ENCODE data around the gene MTMR4.

MTMR4 gene

GRCh38 chr17:58538811-58539409 lies 24.5 kb upstream of the MTMR4 start:
- in situ Hi-C loops (cut with MboI; ENCODE audit: low pct_unique_long_range_greater_than_20kb, low sequenced_read_pairs, unreplicated experiment) = no loop called here
- no peak for TF ChIP-seq CTCF (IDR thresholded peaks at IDR 0.05; ENCODE audit: extremely low read depth, insufficient read depth, missing control alignments)
- DNase-seq (ENCODE audit: low spot score) = no peak

GRCh38 chr17:58537266-58537665 lies 22.8 kb upstream of the MTMR4 start:
- DNase-seq (ENCODE audit: low spot score) = no peak
- in situ Hi-C loops (cut with MboI; ENCODE audit: low pct_unique_long_range_greater_than_20kb, low sequenced_read_pairs, unreplicated experiment) = no loop called here
- TF ChIP-seq CTCF (IDR thresholded peaks at IDR 0.05; ENCODE audit: extremely low read depth, insufficient read depth, missing control alignments) = no peak

- in situ Hi-C loops (cut with MboI; ENCODE audit: low pct_unique_long_range_greater_than_20kb, low sequenced_read_pairs, unreplicated experiment) = no loop called here
- no peak for TF ChIP-seq CTCF (IDR thresholded peaks at IDR 0.05; ENCODE audit: extremely low read depth, insufficient read depth, missing control alignments)
- DNase-seq (ENCODE audit: low spot score) = no peak
These were observed 22.1 kb upstream of the MTMR4 start for GRCh38 chr17:58536542-58536941.

GRCh38 chr17:58535431-58535830 lies 21.0 kb upstream of the MTMR4 start:
- in situ Hi-C loops (cut with MboI; ENCODE audit: low pct_unique_long_range_greater_than_20kb, low sequenced_read_pairs, unreplicated experiment) = no loop called here
- no peak for TF ChIP-seq CTCF (IDR thresholded peaks at IDR 0.05; ENCODE audit: extremely low read depth, insufficient read depth, missing control alignments)
- no peak for DNase-seq (ENCODE audit: low spot score)

GRCh38 chr17:58534901-58535421 lies 20.5 kb upstream of the MTMR4 start:
- no peak for DNase-seq (ENCODE audit: low spot score)
- in situ Hi-C loops (cut with MboI; ENCODE audit: low pct_unique_long_range_greater_than_20kb, low sequenced_read_pairs, unreplicated experiment) = no loop called here
- TF ChIP-seq CTCF (IDR thresholded peaks at IDR 0.05; ENCODE audit: extremely low read depth, insufficient read depth, missing control alignments) = no peak

- DNase-seq (ENCODE audit: low spot score) = no peak
- TF ChIP-seq CTCF (IDR thresholded peaks at IDR 0.05; ENCODE audit: extremely low read depth, insufficient read depth, missing control alignments) = no peak
- in situ Hi-C loops (cut with MboI; ENCODE audit: low pct_unique_long_range_greater_than_20kb, low sequenced_read_pairs, unreplicated experiment) = no loop called here
These were observed 19.9 kb upstream of the MTMR4 start for GRCh38 chr17:58534331-58534730.
